Thyroid gland (tissue), 4 donors: ENCODE results near the gene WNT10A. TPM values are rescaled to one million over a fixed set of nuclear protein-coding genes. Genes with fewer than 3 reads are reported as not detected.
"Not testable (repeated sequence)": the region's sequence is repeated elsewhere in the genome, so short reads cannot be mapped to it uniquely, and the experiment has no call there.

ENCODE experiments used
- DNase-seq, 2 donors: peaks; one replicate each; pipeline ENCODE4 v3.0.0-alpha.2; 2019
- H3K27ac ChIP-seq, 3 donors: fragments of 200-600 bp; sonication (generic); 1 replicate in 2 of 3; 2 replicates in 1 of 3; pipeline ENCODE4 v1.5.1; 2016 to 2019; ENCODE audit warnings: mild to moderate bottlenecking in 1 of 3, moderate library complexity in 1 of 3
- H3K27me3 ChIP-seq: fragments of 200-600 bp; sonication (generic); one replicate; pipeline ENCODE4 v1.5.1; 2019
- H3K36me3 ChIP-seq, 2 donors: fragments of 200-600 bp; sonication (generic); one replicate each; pipeline ENCODE4 v1.5.1; 2016 to 2019
- H3K4me1 ChIP-seq, 2 donors: fragments of 200-600 bp; sonication (generic); one replicate each; pipeline ENCODE4 v1.5.1; 2017 to 2019
- H3K4me3 ChIP-seq, 3 donors: fragments of 200-600 bp; sonication (generic); replicated peaks in 1 of 3; 1 replicate in 2 of 3; 2 replicates in 1 of 3; pipeline ENCODE4 v1.5.1; 2016; ENCODE audit warnings: mild to moderate bottlenecking in 1 of 3
- H3K9me3 ChIP-seq: fragments of 200-600 bp; sonication (generic); one replicate; pipeline ENCODE4 v1.5.1; 2017
- POLR2A ChIP-seq, 2 donors: fragments of 450-650 bp; IDR thresholded peaks; one replicate each; pipeline ENCODE4 v1.6.1; 2017; ENCODE audit warnings: antibody characterized with exemption in 2 of 2, mild to moderate bottlenecking in 2 of 2, moderate library complexity in 1 of 2
- WGBS, 2 donors: methylation state at CpG; one replicate each; pipeline ENCODE4 v1.1.5; 2017; 5-methylcytosine and 5-hydroxymethylcytosine counted together
- intact Hi-C: fragments of 100-400 bp; cut with DNase I; formaldehyde crosslinking; loops from one replicate; pipeline ENCODE4 v1.15.1; 2023
- total RNA-seq, 4 donors: library from RNA; depleted of rRNA; stranded (reverse); fragments of >200 nt; gene quantifications; one replicate each; pipeline ENCODE4 v1.2.3, GENCODE V29; 2016
- TF ChIP-seq, protein P1 (sequence below), 6 experiments: fragments of 200-600 bp in 3 of 6; fragments of 450-650 bp in 3 of 6; sonication (generic) in 3 of 6; IDR thresholded peaks; one replicate each; pipeline ENCODE4 v1.5.1; 2016 to 2019; ENCODE audit warnings: antibody characterized with exemption in 6 of 6, mild to moderate bottlenecking in 2 of 6, inconsistent platforms in 1 of 6, moderate library complexity in 1 of 6

WNT10A gene
- total RNA-seq, 4 donors from 2014 or later, result 0.20 TPM; not detected in 3

DNA sequence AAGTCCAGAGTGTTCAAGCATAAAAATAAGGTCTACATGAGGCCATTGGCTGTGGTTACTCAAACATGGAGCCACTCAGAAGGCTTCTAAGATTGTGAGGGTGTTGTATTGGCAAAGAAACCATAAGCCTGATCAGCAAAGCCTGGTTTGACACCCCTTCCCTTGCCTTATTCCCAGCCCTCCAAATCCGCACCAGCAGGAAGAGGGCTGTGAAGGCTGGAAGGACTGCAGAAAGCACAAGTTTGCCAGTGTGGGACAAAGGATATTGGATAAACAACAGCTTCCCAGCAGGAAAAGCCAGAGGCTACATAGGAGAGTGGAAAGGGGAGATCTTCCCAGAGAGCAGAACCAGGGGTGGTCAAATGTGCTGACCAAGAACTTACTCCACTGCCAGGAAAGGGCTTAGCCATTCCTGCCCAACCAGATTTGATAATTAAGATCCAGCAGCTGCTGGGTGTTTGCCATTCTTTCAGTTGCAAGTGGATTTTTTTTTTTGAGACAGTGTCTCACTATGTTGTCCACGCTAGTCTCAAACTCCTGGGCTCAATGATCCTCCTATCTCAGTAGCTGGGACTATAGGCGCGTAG, 47.5 kb upstream of the WNT10A start:
- Histone ChIP-seq H3K9me3 (no peaks in the 10 kb centered on the region), H3K4me3 (no peak overlapping the region), H3K27ac (peak overlapping the region in 1 of 3 donors; percentile 3), H3K4me1 (peaks cover 0 to 4% of the 10 kb centered on the region in 2 donors), H3K36me3 (no peaks in the 10 kb centered on the region), H3K27me3 (no peaks in the 10 kb centered on the region)
- TF ChIP-seq, protein P1, sequence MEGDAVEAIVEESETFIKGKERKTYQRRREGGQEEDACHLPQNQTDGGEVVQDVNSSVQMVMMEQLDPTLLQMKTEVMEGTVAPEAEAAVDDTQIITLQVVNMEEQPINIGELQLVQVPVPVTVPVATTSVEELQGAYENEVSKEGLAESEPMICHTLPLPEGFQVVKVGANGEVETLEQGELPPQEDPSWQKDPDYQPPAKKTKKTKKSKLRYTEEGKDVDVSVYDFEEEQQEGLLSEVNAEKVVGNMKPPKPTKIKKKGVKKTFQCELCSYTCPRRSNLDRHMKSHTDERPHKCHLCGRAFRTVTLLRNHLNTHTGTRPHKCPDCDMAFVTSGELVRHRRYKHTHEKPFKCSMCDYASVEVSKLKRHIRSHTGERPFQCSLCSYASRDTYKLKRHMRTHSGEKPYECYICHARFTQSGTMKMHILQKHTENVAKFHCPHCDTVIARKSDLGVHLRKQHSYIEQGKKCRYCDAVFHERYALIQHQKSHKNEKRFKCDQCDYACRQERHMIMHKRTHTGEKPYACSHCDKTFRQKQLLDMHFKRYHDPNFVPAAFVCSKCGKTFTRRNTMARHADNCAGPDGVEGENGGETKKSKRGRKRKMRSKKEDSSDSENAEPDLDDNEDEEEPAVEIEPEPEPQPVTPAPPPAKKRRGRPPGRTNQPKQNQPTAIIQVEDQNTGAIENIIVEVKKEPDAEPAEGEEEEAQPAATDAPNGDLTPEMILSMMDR (IDR thresholded peaks at IDR 0.05), result no peak
- no peak for TF ChIP-seq POLR2A (IDR thresholded peaks at IDR 0.05)
- intact Hi-C loops, result no loop called here
- 70 to 80% methylated on average over 4 of the region's 4 CpGs for WGBS, 2 donors
- DNase-seq, result no peak

DNA sequence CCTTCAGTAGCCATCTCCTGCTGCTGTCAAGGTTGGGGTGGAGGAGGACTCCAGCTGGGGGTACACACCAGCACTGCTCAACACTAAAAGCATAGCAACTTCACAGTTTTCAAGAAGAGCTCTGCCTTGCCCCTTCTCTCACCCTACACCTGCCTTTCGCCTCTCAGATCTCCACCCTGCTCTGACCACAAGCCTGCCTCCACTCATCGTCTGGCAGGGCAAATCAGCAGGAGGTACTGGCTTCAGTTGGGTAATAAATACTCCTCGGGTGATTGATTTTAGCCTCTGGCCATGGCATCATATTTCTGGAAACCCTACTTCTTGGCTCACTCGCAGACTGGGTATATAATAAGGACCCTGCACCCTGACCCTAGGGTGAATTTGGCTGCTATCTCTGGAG, 46.0 kb upstream of the WNT10A start:
- DNase-seq, result no peak
- Histone ChIP-seq H3K27ac (no peak overlapping the region), H3K27me3 (no peaks in the 10 kb centered on the region), H3K4me3 (no peak overlapping the region), H3K36me3 (no peaks in the 10 kb centered on the region), H3K4me1 (peaks cover 0 to 4% of the 10 kb centered on the region in 2 donors), H3K9me3 (no peaks in the 10 kb centered on the region)
- WGBS, 2 donors, result 72 to 74% methylated on average over 4 of the region's 4 CpGs
- TF ChIP-seq POLR2A (IDR thresholded peaks at IDR 0.05), result no peak
- TF ChIP-seq, protein P1 (IDR thresholded peaks at IDR 0.05), result no peak
- intact Hi-C loops, result no loop called here

DNA sequence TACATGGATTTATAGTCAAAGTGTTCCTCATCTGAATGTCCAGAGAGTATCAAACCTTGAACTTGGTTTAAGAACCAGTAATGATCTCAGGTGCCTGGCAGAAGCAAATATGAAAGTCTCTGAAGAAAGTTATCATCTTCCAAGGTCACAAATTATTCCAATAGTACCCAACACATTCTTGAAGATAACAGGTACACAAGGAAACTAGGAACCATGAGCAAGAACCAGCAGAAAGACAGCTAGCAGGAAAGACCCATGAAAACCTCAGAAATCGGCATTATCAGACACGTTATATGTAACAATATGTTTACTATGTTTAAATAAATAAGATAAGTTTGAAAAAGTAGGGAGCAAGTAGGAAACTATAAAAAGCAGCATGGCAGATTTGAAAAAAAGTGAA, 43.2 kb upstream of the WNT10A start:
- 88 to 90% methylated on average over 2 of the region's 2 CpGs for WGBS, 2 donors
- no peaks in the 10 kb centered on the region for H3K36me3 ChIP-seq
- no peak overlapping the region for H3K27ac ChIP-seq
- no peak for TF ChIP-seq POLR2A (IDR thresholded peaks at IDR 0.05)
- TF ChIP-seq, protein P1 (IDR thresholded peaks at IDR 0.05), result no peak
- H3K9me3 ChIP-seq, result no peaks in the 10 kb centered on the region
- no peaks in the 10 kb centered on the region for H3K4me1 ChIP-seq
- DNase-seq, result no peak
- no peaks in the 10 kb centered on the region for H3K27me3 ChIP-seq
- H3K4me3 ChIP-seq, result no peak overlapping the region
- intact Hi-C loops, result no loop called here

DNA sequence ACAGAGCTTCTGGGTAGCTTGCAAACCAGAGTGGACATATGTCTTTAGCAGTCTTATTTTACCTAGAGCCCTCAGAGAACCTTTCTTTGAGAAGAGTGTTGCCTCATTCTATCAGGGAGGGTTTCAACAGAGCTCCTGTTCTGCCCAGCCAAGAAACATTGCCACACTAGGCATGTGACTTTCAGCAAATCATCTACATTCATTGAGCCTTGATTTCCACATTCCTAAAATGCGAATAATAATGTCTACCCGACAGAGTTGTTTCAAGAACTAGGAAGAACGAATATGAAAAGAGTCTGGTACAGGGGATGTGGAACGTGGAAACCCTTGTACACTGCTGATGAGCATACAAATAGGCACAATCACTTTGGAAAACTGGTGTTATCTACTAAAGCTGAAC, 41.2 kb upstream of the WNT10A start:
- H3K36me3 ChIP-seq, result no peaks in the 10 kb centered on the region
- H3K4me3 ChIP-seq, result no peak overlapping the region
- no peaks in the 10 kb centered on the region for H3K4me1 ChIP-seq
- WGBS, 2 donors, result 78 to 80% methylated on average over 4 of the region's 4 CpGs
- no peaks in the 10 kb centered on the region for H3K9me3 ChIP-seq
- intact Hi-C loops, result no loop called here
- no peak overlapping the region for H3K27ac ChIP-seq
- TF ChIP-seq, protein P1 (IDR thresholded peaks at IDR 0.05), result no peak
- no peak for TF ChIP-seq POLR2A (IDR thresholded peaks at IDR 0.05)
- H3K27me3 ChIP-seq, result no peaks in the 10 kb centered on the region
- DNase-seq, result no peak

DNA sequence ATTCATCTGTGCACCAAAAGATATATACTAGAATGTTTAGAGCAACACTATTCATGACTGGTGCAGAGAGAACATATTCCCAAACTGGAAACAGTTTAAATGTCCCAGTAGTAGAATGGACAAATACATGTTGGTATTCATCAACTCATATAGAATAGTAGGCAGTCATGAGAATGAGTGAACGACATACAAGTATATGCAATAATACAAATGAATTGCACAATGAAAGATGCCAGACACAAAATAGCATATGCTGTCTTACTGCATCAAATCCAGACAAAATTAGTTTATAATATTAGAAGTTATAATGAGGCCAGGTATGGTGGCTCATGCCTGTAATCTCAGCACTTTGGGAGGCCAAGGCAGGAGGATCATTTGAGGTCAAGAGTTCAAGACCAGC, 40.8 kb upstream of the WNT10A start:
- Histone ChIP-seq H3K4me1 (no peaks in the 10 kb centered on the region), H3K27me3 (no peaks in the 10 kb centered on the region), H3K27ac (no peak overlapping the region), H3K36me3 (no peaks in the 10 kb centered on the region), H3K9me3 (no peaks in the 10 kb centered on the region), H3K4me3 (no peak overlapping the region)
- TF ChIP-seq, protein P1 (IDR thresholded peaks at IDR 0.05), result no peak
- TF ChIP-seq POLR2A (IDR thresholded peaks at IDR 0.05), result no peak
- WGBS, 2 donors, result 89 to 93% methylated on average over 1 of the region's 1 CpG
- no peak for DNase-seq
- intact Hi-C loops, result no loop called here

DNA sequence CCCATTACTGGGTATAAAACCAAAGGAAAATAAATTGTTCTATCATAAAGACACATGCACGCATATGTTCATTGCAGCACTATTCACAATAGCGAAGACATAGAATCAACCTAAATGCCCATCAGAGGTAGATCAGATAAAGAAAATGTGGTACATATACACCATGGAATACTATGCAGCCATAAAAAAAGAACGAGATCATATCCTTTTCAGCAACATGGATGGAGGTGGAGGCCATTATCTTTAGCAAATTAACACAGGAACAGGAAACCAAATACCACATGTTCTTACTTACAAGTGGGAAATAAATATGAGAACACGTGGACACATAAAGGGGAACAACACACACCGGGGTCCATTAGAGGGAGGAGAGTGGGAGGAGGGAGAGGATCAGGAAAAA, 36.3 kb upstream of the WNT10A start:
- intact Hi-C loops, DNase-seq, H3K4me1 ChIP-seq, H3K27me3 ChIP-seq, H3K27ac ChIP-seq, H3K4me3 ChIP-seq, H3K9me3 ChIP-seq, H3K36me3 ChIP-seq: not testable (repeated sequence)
- 87 to 88% methylated on average over 5 of the region's 5 CpGs for WGBS, 2 donors

DNA sequence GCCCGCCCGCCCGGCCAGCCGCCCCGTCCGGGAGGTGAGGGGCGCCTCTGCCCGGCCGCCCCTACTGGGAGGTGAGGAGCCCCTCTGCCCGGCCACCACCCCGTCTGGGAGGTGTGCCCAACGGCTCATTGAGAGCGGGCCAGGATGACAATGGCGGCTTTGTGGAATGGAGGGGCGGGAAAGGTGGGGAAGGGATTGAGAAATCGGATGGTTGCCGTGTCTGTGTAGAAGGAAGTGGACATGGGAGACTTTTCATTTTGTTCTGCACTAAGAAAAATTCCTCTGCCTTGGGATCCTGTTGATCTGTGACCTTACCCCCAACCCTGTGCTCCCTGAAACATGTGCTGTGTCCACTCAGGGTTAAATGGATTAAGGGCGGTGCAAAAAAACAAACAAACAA, 33.7 kb upstream of the WNT10A start:
- not testable (repeated sequence) for H3K36me3 ChIP-seq, H3K4me3 ChIP-seq, H3K9me3 ChIP-seq, H3K27me3 ChIP-seq, H3K4me1 ChIP-seq, DNase-seq, H3K27ac ChIP-seq
- WGBS, 2 donors, result 88 to 89% methylated on average over 12 to 13 of the region's 18 CpGs
- intact Hi-C loops, result loop anchor here (5.0 kb wide), 2 partner anchors 115 to 135 kb away; partner anchors contain the start of gene TTLL4
